Peyer's patch (tissue), 4 donors: ENCODE measurements around the gene MAPK6.

ENCODE experiments used
- CTCF ChIP-seq, 6 experiments: fragments of 450-650 bp in 4 of 6; fragments of 200-600 bp in 2 of 6; sonication (generic) in 1 of 6; IDR thresholded peaks; one replicate each; pipeline ENCODE4 v1.5.1; 2017 to 2019; ENCODE audit warnings: antibody characterized with exemption in 6 of 6, mild to moderate bottlenecking in 3 of 6, moderate library complexity in 1 of 6
- POLR2A ChIP-seq, 2 donors: fragments of 450-650 bp; IDR thresholded peaks; one replicate each; pipeline ENCODE4 v1.5.1; 2017; ENCODE audit warnings: antibody characterized with exemption in 2 of 2, mild to moderate bottlenecking in 2 of 2, moderate library complexity in 2 of 2

DNA sequence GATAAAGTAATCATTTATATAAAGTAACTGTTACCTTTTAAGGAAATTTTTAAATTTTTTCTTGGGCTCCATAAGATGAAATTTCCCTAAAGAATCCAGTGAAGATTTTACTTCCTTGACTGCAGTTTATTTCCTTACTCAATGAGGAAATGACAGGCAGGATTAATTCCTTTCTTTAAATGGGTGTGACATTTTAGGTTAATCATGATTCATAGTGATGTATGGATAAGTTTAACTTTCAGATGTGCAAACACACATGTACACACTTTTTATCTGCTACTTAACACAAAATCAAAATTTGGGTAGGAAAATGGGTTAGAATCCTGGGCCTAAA lies 36.3 kb upstream of the MAPK6 start:
- TF ChIP-seq CTCF (IDR thresholded peaks at IDR 0.05) (no peak), POLR2A (IDR thresholded peaks at IDR 0.05) (no peak)
